HepG2 (cell line): ENCODE measurements around the gene PRKG1. TPM values are rescaled to one million over a fixed set of nuclear protein-coding genes. Genes with fewer than 3 reads are reported as not detected.

Experiments used
- AGO1 ChIP-seq: fragments of 200-400 bp; formaldehyde crosslinking; IDR thresholded peaks from 2 replicates; pipeline ENCODE4 v1.6.1; 2017; ENCODE audit warnings: mild to moderate bottlenecking, low read depth, low read length, moderate library complexity; ENCODE audit not compliant: poor library complexity, severe bottlenecking
- ARID3A ChIP-seq: IDR thresholded peaks from 2 replicates; pipeline ENCODE4 v1.6.1; 2012; ENCODE audit warnings: low read depth, low read length, improper control_type of control experiment
- CHD2 ChIP-seq: IDR thresholded peaks from 2 replicates; pipeline ENCODE4 v1.6.1; 2011; ENCODE audit warnings: low read depth, low read length, improper control_type of control experiment
- E2F5 ChIP-seq: sonication (generic); formaldehyde crosslinking; conservative IDR thresholded peaks from 2 replicates; pipeline ENCODE4 v1.4.0; 2020; ENCODE audit warnings: missing genetic modification reagents
- GFI1 ChIP-seq: sonication (generic); formaldehyde crosslinking; IDR thresholded peaks from 2 replicates; pipeline ENCODE4 v1.5.0; 2020; ENCODE audit warnings: missing genetic modification reagents, mild to moderate bottlenecking, borderline replicate concordance
- IKZF1 ChIP-seq: fragments of 450-650 bp; IDR thresholded peaks from 2 replicates; pipeline ENCODE4 v1.7.1; 2016
- ISL2 ChIP-seq: sonication (generic); formaldehyde crosslinking; IDR thresholded peaks from 2 replicates; pipeline ENCODE4 v1.5.0; 2020; ENCODE audit warnings: missing genetic modification reagents
- MAF1 ChIP-seq: sonication (generic); formaldehyde crosslinking; IDR thresholded peaks from 2 replicates; pipeline ENCODE4 v1.5.0; 2020; ENCODE audit warnings: missing genetic modification reagents, borderline replicate concordance
- MAFF ChIP-seq: IDR thresholded peaks from 2 replicates; pipeline ENCODE4 v1.6.1; 2011; ENCODE audit warnings: low read depth, low read length, improper control_type of control experiment
- PCBP2 ChIP-seq: fragments of 200-400 bp; formaldehyde crosslinking; optimal IDR thresholded peaks from 2 replicates; pipeline ENCODE3; 2018; ENCODE audit warnings: low read length, low read depth; ENCODE audit not compliant: poor library complexity, severe bottlenecking
- SCMH1 ChIP-seq: sonication (generic); formaldehyde crosslinking; IDR thresholded peaks from 2 replicates; pipeline ENCODE4 v1.9.0; 2021; ENCODE audit warnings: missing genetic modification reagents, mild to moderate bottlenecking, borderline replicate concordance
- SP4 ChIP-seq: sonication (generic); formaldehyde crosslinking; IDR thresholded peaks from 2 replicates; pipeline ENCODE4 v1.8.1; 2023; ENCODE audit warnings: mild to moderate bottlenecking, missing genetic modification reagents
- TAF1 ChIP-seq: sonication (generic); formaldehyde crosslinking; IDR thresholded peaks from 2 replicates; pipeline ENCODE4 v1.4.0; 2020; ENCODE audit warnings: missing genetic modification reagents
- TBX2 ChIP-seq: sonication (generic); formaldehyde crosslinking; IDR thresholded peaks from 2 replicates; pipeline ENCODE4 v1.5.0; 2020; ENCODE audit warnings: missing genetic modification reagents, mild to moderate bottlenecking, borderline replicate concordance
- ZBTB3 ChIP-seq: sonication (generic); formaldehyde crosslinking; IDR thresholded peaks from 2 replicates; pipeline ENCODE4 v1.4.0; 2020; ENCODE audit warnings: low read depth, mild to moderate bottlenecking, moderate library complexity, missing genetic modification reagents, borderline replicate concordance
- ZBTB7B ChIP-seq: sonication (generic); formaldehyde crosslinking; IDR thresholded peaks from 2 replicates; pipeline ENCODE4 v1.4.0; 2020; ENCODE audit warnings: missing genetic modification reagents
- ZNF329 ChIP-seq: sonication (generic); formaldehyde crosslinking; IDR thresholded peaks from 2 replicates; pipeline ENCODE4 v1.9.0; 2021; ENCODE audit warnings: low read depth, mild to moderate bottlenecking, missing genetic modification reagents
- polyA plus RNA-seq, 8 experiments: library from polyadenylated mRNA; depleted of rRNA in 3 of 8; stranded (reverse) in 7 of 8; unstranded in 1 of 8; fragments of >200 nt; fragmentation: Illumina TruSeq in 4 of 8; extraction: Trizol in 4 of 8; gene quantifications; 2 replicates each; pipeline versions ENCODE4 v1.2.1 to v1.2.3, GENCODE V29; 2011 to 2016; ENCODE audit warnings: low read depth in 4 of 8, missing spikeins in 1 of 8, mixed read lengths in 1 of 8; ENCODE audit not compliant: insufficient read depth in 1 of 8
- total RNA-seq, 5 experiments: library from RNA; depleted of rRNA; stranded (reverse); fragments of >200 nt; fragmentation: Illumina TruSeq; extraction: Trizol; gene quantifications; 2 replicates each; pipeline ENCODE4 v1.2.3, GENCODE V29; 2016; ENCODE audit warnings: low read depth in 1 of 5
- TF ChIP-seq, protein P1 (sequence below): sonication (generic); formaldehyde crosslinking; IDR thresholded peaks from 2 replicates; pipeline ENCODE4 v1.5.0; 2020; ENCODE audit warnings: mild to moderate bottlenecking, missing genetic modification reagents
- TF ChIP-seq, protein P2 (sequence below): IDR thresholded peaks from 2 replicates; pipeline ENCODE4 v1.6.1; 2016; ENCODE audit warnings: missing biosample characterization, missing genetic modification reagents, low read depth
- TF ChIP-seq, protein P3 (sequence below): sonication (generic); formaldehyde crosslinking; IDR thresholded peaks from 2 replicates; pipeline ENCODE4 v1.4.0; 2020; ENCODE audit warnings: missing genetic modification reagents

PRKG1 gene
- total and polyA plus RNA-seq, 2 of the 13 experiments (the other 11 are each of a cell fraction or from before 2014, with no cell fraction given), result 0.01 TPM; not detected in 1

DNA sequence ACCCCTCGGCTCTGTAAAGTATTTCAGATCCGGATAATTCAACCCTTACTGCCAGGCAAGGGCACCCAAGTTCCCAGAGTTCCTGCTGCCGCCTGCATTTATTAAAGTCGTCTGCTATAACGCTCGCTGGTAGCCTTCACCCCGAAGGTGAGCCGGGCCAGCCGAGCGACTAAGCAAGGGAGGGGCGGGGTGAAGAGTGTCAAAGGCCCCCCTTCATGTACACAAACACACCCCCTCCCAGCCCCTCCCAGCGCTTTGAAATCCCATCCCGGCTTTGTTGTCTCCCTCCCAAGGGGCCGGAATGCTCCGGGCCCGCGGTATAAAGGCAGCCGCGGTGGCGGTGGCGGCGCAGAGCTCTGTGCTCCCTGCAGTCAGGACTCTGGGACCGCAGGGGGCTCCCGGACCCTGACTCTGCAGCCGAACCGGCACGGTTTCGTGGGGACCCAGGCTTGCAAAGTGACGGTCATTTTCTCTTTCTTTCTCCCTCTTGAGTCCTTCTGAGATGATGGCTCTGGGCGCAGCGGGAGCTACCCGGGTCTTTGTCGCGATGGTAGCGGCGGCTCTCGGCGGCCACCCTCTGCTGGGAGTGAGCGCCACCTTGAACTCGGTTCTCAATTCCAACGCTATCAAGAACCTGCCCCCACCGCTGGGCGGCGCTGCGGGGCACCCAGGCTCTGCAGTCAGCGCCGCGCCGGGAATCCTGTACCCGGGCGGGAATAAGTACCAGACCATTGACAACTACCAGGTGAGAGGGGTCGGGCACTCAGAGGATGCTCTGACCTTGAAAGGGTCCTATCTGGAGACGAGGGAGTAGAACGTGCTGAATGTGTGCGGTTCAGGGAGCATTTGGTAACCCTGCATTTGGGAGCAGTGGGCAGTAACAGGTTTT lies 1239.9 kb downstream of the PRKG1 start, which contains the start of gene DKK1 (continued):
- TF ChIP-seq TAF1 (CRISPR knock-in tag) (peak; percentile 92), ISL2 (CRISPR knock-in tag) (peak; percentile 57; the same call in 1 of the 2 replicates), IKZF1 (no peak), SP4 (CRISPR knock-in tag) (peak; percentile 73), ARID3A (peak; percentile 75), ZBTB7B (CRISPR knock-in tag) (no peak; the same call in 1 of the 2 replicates), MAFF (no peak), PCBP2 (no peak), SCMH1 (CRISPR knock-in tag) (no peak), E2F5 (CRISPR knock-in tag) (no peak; the same call in 1 of the 2 replicates), ZNF329 (no peak), CHD2 (peak; percentile 68), ZBTB3 (peak; percentile 47; the same call in 1 of the 2 replicates), TBX2 (CRISPR knock-in tag) (peak; percentile 100), AGO1 (peak; percentile 42), MAF1 (CRISPR knock-in tag) (peak; percentile 75; the same call in 1 of the 2 replicates), GFI1 (CRISPR knock-in tag) (0 out of 2 replicates have a peak, but pooled peaks have one; percentile 54)
- TF ChIP-seq, protein P1, sequence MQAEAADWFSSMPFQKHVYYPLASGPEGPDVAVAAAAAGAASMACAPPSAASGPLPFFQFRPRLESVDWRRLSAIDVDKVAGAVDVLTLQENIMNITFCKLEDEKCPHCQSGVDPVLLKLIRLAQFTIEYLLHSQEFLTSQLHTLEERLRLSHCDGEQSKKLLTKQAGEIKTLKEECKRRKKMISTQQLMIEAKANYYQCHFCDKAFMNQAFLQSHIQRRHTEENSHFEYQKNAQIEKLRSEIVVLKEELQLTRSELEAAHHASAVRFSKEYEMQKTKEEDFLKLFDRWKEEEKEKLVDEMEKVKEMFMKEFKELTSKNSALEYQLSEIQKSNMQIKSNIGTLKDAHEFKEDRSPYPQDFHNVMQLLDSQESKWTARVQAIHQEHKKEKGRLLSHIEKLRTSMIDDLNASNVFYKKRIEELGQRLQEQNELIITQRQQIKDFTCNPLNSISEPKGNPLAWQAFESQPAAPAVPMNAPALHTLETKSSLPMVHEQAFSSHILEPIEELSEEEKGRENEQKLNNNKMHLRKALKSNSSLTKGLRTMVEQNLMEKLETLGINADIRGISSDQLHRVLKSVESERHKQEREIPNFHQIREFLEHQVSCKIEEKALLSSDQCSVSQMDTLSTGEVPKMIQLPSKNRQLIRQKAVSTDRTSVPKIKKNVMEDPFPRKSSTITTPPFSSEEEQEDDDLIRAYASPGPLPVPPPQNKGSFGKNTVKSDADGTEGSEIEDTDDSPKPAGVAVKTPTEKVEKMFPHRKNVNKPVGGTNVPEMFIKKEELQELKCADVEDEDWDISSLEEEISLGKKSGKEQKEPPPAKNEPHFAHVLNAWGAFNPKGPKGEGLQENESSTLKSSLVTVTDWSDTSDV, result no peak
- TF ChIP-seq, protein P2, sequence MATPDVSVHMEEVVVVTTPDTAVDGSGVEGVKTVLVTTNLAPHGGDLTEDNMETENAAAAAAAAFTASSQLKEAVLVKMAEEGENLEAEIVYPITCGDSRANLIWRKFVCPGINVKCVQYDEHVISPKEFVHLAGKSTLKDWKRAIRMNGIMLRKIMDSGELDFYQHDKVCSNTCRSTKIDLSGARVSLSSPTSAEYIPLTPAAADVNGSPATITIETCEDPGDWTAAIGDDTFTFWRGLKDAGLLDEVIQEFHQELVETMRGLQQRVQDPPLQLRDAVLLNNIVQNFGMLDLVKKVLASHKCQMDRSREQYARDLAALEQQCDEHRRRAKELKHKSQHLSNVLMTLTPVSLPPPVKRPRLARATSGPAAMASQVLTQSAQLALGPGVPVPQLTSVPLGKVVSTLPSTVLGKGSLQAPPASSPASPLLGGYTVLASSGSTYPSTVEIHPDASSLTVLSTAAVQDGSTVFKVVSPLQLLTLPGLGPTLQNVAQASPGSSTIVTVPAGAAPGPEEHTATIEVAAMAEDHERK (CRISPR knock-in tag), result no peak
- TF ChIP-seq, protein P3, sequence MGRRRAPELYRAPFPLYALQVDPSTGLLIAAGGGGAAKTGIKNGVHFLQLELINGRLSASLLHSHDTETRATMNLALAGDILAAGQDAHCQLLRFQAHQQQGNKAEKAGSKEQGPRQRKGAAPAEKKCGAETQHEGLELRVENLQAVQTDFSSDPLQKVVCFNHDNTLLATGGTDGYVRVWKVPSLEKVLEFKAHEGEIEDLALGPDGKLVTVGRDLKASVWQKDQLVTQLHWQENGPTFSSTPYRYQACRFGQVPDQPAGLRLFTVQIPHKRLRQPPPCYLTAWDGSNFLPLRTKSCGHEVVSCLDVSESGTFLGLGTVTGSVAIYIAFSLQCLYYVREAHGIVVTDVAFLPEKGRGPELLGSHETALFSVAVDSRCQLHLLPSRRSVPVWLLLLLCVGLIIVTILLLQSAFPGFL (CRISPR knock-in tag), result no peak
